GM18507 (cell line): ENCODE data around the gene HAND2.

ENCODE experiments used
- DNase-seq: peaks from one replicate; pipeline ENCODE4 v3.0.0; 2011; ENCODE audit warnings: low read depth; ENCODE audit not compliant: insufficient read length; ENCODE audit errors: extremely low spot score
- FAIRE-seq: peaks from 2 replicates; lab custom pipeline; 2011; peaks lifted over from hg19 to GRCh38; lab: Jason Lieb, UNC

The HAND2 gene

GRCh38 chr4:173537613-173538147 lies 7.7 kb upstream of the HAND2 start:
- no peak for FAIRE-seq
- DNase-seq, result no peak

GRCh38 chr4:173536808-173537429 lies 6.9 kb upstream of the HAND2 start:
- DNase-seq (no peak), FAIRE-seq (no peak)

GRCh38 chr4:173535957-173536356 lies 5.9 kb upstream of the HAND2 start:
- no peak for FAIRE-seq

GRCh38 chr4:173535165-173535902 lies 5.3 kb upstream of the HAND2 start:
- FAIRE-seq, result no peak
- no peak for DNase-seq

More at GRCh38 chr4:173535957-173536356, 5.9 kb upstream of the HAND2 start:
- DNase-seq, result no peak

GRCh38 chr4:173534434-173534833 lies 4.4 kb upstream of the HAND2 start:
- FAIRE-seq (no peak), DNase-seq (no peak)

- FAIRE-seq, result no peak
- DNase-seq, result no peak
Observed at GRCh38 chr4:173532725-173533511, 2.9 kb upstream of the HAND2 start.

GRCh38 chr4:173531086-173531965 lies 1.3 kb upstream of the HAND2 start:
- DNase-seq (no peak), FAIRE-seq (no peak)

GRCh38 chr4:173530326-173531085 lies 477 bp upstream of the HAND2 start:
- no peak for FAIRE-seq
- no peak for DNase-seq

- DNase-seq, result no peak
- FAIRE-seq, result no peak
Observed at GRCh38 chr4:173528378-173529321, 1.4 kb downstream of the HAND2 start.

GRCh38 chr4:173527103-173527891 lies 2.7 kb downstream of the HAND2 start:
- FAIRE-seq, result no peak
- no peak for DNase-seq

- FAIRE-seq (no peak), DNase-seq (no peak)
Observed at GRCh38 chr4:173526724-173527102, 3.3 kb downstream of the HAND2 start.

GRCh38 chr4:173526027-173526482 lies 4.0 kb downstream of the HAND2 start:
- no peak for FAIRE-seq
- no peak for DNase-seq

GRCh38 chr4:173525118-173526011 lies 4.7 kb downstream of the HAND2 start:
- no peak for DNase-seq

GRCh38 chr4:173524218-173525117 lies 5.6 kb downstream of the HAND2 start:
- DNase-seq (no peak), FAIRE-seq (no peak)

More at GRCh38 chr4:173525118-173526011, 4.7 kb downstream of the HAND2 start:
- FAIRE-seq, result no peak

- DNase-seq, result no peak
- FAIRE-seq, result no peak
Observed at GRCh38 chr4:173522951-173523395, 7.1 kb downstream of the HAND2 start.
